GM13977 (cell line): ENCODE data around the gene PJA1.
A peak's percentile ranks its signal among the peaks of the same experiment; 100 is the strongest.

Experiments
- DNase-seq: peaks from one replicate; pipeline ENCODE4 v3.0.0; 2012; ENCODE audit warnings: low spot score
- in situ Hi-C: fragments of 300-500 bp; cut with MboI; formaldehyde crosslinking; loops from one replicate; pipeline ENCODE4 v1.12.0; 2022; ENCODE audit warnings: low sequenced_read_pairs, low pct_unique_long_range_greater_than_20kb, mixed read lengths, inconsistent platforms; ENCODE audit not compliant: unreplicated experiment
- TF ChIP-seq, protein P1 (sequence below): IDR thresholded peaks from 2 replicates; pipeline ENCODE4 v1.5.1; 2012; ENCODE audit warnings: mild to moderate bottlenecking, control low read depth; ENCODE audit not compliant: insufficient read depth; ENCODE audit errors: extremely low read depth, missing control alignments

The PJA1 gene

DNA sequence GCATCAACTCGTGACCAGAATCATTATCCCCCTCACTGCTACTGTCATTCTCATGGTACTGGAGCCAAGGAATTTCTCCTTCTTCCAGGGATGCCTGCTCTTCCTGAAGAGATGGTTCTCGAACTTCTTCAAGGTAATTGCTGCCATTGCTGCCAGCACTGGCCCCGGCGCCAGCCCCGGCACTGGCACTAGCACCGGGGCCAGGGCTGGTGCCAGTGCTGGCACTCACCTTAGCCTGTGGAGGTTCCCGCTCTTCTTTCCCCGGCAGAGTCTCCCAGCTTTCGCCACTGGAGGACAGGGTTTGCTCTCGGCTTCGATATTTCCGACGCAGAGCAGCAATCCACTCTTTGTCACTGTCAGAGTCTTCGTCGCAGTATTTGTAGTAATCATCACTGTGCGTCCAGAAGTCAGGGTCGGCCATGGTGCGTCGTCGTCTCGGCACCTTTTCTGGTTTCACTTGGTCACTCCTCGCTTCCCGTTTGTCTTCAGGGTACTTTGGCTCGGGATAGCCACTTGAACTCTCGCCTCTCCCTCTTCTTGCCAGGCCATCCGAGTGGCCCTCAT lies 3.4 kb downstream of the PJA1 start:
- in situ Hi-C loops = no loop called here
- DNase-seq = no peak
- TF ChIP-seq, protein P1, sequence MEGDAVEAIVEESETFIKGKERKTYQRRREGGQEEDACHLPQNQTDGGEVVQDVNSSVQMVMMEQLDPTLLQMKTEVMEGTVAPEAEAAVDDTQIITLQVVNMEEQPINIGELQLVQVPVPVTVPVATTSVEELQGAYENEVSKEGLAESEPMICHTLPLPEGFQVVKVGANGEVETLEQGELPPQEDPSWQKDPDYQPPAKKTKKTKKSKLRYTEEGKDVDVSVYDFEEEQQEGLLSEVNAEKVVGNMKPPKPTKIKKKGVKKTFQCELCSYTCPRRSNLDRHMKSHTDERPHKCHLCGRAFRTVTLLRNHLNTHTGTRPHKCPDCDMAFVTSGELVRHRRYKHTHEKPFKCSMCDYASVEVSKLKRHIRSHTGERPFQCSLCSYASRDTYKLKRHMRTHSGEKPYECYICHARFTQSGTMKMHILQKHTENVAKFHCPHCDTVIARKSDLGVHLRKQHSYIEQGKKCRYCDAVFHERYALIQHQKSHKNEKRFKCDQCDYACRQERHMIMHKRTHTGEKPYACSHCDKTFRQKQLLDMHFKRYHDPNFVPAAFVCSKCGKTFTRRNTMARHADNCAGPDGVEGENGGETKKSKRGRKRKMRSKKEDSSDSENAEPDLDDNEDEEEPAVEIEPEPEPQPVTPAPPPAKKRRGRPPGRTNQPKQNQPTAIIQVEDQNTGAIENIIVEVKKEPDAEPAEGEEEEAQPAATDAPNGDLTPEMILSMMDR = no peak

- TF ChIP-seq, protein P1 = no peak
- in situ Hi-C loops = no loop called here
These were observed 3.9 kb downstream of the PJA1 start for GRCh38 chrX:69161371-69161770.

DNA sequence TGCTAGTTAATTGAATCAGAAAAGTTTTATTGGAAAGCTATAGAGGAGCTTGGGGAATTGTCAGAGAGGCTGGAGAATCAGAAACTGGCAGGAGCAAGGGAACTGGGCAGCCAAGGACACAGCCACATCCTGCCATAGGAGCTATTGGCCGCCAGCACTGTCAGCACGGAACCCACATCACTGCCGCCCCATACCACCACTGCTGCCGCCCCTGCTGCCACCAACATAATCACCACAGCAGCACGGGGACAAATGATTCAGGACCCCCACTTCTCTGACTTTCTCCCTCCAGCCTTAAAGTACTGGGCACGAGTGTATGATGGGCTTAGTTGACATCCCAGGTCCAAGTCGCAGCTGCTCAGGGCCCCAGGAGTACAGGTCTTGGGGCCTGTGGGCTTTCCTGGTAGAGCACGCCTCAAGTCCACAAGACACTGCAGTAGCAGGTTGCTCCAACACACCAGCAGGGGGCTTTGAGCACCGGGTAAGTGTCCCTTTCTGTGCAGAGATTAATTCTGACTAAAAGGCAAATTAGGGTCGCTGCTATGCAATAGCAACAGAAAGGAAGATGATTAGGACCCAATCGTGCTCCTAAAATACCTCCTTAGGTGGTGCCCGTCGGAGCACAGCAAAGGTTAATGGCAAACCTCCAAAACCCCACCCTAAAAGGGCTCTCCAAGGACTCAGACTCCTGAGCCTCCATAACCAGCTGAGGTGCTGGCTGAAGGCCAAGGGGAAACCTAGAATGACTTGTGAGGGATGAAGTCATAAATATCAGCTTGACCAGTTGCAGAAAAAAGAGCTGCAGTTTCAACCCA lies 6.9 kb downstream of the PJA1 start:
- DNase-seq = peak; percentile 71
- TF ChIP-seq, protein P1 = peak; percentile 60
- in situ Hi-C loops = no loop called here

More at GRCh38 chrX:69161371-69161770, 3.9 kb downstream of the PJA1 start:
- DNase-seq = no peak

DNA sequence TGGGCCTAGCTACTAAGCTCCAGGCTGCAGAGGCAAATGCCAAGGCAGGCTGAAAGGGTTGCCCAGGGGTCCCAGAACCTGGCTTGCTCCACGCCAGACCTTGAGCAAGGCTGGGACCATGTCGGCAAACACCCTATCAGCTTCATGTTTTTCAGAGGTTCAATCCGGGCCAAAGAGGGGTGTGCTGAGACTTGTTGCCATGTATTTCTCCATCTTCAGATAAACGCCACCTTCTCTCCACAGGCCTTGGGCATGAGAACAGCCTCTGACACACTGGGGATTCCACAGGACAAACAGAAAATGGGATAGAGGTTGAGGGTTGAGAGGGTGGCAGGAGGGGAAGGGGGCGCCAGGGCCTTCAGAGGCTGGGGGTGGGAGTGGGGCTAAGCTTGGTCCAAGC lies 8.6 kb downstream of the PJA1 start:
- no peak for DNase-seq
- TF ChIP-seq, protein P1 = no peak
- in situ Hi-C loops = no loop called here

DNA sequence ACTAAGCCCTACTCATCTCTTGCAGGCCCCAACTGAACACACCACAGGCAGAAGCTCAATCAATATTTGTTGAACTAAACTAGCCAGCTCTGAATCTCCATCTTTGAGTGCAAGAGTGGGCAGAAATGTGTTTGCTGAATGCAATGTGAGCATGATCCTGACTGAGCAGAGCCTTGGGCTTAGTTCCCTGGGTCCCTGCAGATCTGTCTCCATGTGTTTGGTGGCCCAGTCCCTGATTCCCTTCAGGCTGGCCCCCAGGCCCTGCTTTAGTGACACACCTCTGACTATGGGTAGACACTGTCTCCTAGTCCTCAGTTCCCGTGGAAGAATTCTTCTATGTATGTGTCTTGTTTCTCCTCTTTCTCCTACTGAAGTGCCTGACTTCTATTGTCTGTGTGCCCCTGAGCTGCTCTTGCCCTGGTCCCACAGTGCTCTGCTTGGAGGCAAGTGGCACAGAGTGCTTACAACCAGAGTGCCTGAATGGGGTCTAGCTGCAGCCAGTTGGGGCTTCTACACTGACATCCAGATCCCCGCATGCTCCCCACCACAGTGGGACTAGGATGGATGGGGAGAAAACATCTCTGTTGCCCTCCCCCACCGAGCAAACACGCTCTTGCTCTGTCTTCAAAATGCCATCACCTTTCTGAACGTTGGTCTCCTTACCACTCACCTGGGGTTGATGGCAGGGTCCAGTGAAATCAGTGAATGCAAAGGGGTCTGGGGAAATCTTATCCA lies 9.3 kb downstream of the PJA1 start:
- in situ Hi-C loops = no loop called here
- TF ChIP-seq, protein P1 = no peak

DNA sequence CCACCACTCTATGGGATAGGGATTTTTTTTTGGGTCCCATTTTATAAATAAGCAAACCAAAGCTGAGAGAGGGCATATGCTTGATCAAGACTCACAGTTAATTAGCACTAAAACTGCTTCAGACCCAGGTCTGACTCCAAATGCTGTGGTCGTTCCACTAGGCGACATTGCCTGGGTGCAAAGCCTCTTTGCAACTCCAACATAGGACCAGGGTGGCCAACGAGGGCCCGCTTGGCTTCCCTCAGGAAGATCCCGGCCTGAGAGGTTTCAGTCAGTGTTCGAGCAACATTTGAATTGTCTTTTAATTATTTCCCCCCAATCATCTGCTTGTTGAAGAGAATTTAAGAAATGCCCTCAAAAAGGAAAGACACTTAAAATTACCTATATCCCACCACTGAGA lies 11.2 kb downstream of the PJA1 start:
- DNase-seq = no peak
- TF ChIP-seq, protein P1 = no peak
- in situ Hi-C loops = no loop called here

More for the DNA sequence above, 9.3 kb downstream of the PJA1 start:
- DNase-seq = no peak
